Testis (tissue), 3 donors: ENCODE results near the gene TMEM107. TPM values are rescaled to one million over a fixed set of nuclear protein-coding genes. Genes with fewer than 3 reads are reported as not detected.
A peak's percentile ranks its signal among the peaks of the same experiment; 100 is the strongest.

ENCODE experiments used
- DNase-seq: peaks from one replicate; pipeline ENCODE4 v3.0.0-alpha.2; 2019
- H3K27ac ChIP-seq, 2 donors: fragments of 200-600 bp; sonication (generic); one replicate each; pipeline ENCODE4 v1.5.1; 2019
- H3K27me3 ChIP-seq: fragments of 200-600 bp; sonication (generic); one replicate; pipeline ENCODE4 v1.5.1; 2019
- H3K36me3 ChIP-seq: fragments of 200-600 bp; sonication (generic); one replicate; pipeline ENCODE4 v1.5.1; 2017; ENCODE audit warnings: low read depth; ENCODE audit errors: missing control alignments
- H3K4me1 ChIP-seq: fragments of 200-600 bp; sonication (generic); one replicate; pipeline ENCODE4 v1.5.1; 2019
- H3K4me3 ChIP-seq, 2 donors: fragments of 200-600 bp; sonication (generic); one replicate each; pipeline ENCODE4 v1.5.1; 2017 to 2019
- H3K9me3 ChIP-seq: fragments of 200-600 bp; sonication (generic); one replicate; pipeline ENCODE4 v1.5.1; 2017
- CTCF ChIP-seq, 3 experiments: fragments of 450-650 bp in 2 of 3; fragments of 200-600 bp in 1 of 3; sonication (generic) in 1 of 3; IDR thresholded peaks; one replicate each; pipeline ENCODE4 v1.5.1; 2016 to 2019; ENCODE audit warnings: antibody characterized with exemption in 3 of 3, mild to moderate bottlenecking in 2 of 3, moderate library complexity in 1 of 3
- POLR2A ChIP-seq: fragments of 450-650 bp; IDR thresholded peaks from one replicate; pipeline ENCODE4 v1.6.1; 2017; ENCODE audit warnings: antibody characterized with exemption, mild to moderate bottlenecking, moderate library complexity
- WGBS, 2 donors: methylation state at CpG; one replicate each; pipeline ENCODE4 v1.1.5; 2018; 5-methylcytosine and 5-hydroxymethylcytosine counted together
- intact Hi-C: fragments of 100-400 bp; cut with DNase I; formaldehyde crosslinking; loops from one replicate; pipeline ENCODE4 v1.15.1; 2023; ENCODE audit warnings: low total_unique reads
- polyA plus RNA-seq: library from polyadenylated mRNA; stranded (reverse); fragments of 350-450 nt; fragmentation: Illumina TruSeq; extraction: RNeasy Lipid Tissue Mini Kit (QIAGEN cat#74804); gene quantifications from one replicate; pipeline ENCODE4 v1.2.3, GENCODE V29; 2014; ENCODE audit warnings: low read depth, low replicate concordance; ENCODE audit not compliant: insufficient read depth
- total RNA-seq, 2 donors: library from RNA; depleted of rRNA; stranded (reverse); fragments of >200 nt; gene quantifications; one replicate each; pipeline ENCODE4 v1.2.3, GENCODE V29; 2016

The TMEM107 gene
- total and polyA plus RNA-seq, 3 donors from 2014 or later: 17.2 to 31.8 (median 23.2) TPM

GRCh38 chr17:8154608-8155155 is 21.5 kb downstream of the TMEM107 start:
- H3K9me3 ChIP-seq: no peaks in the 10 kb centered on the region
- H3K36me3 ChIP-seq: no peaks in the 10 kb centered on the region
- H3K4me1 ChIP-seq: peaks cover 44% of the 10 kb centered on the region
- H3K4me3 ChIP-seq: peak overlapping the region; percentile 95 to 99
- H3K27ac ChIP-seq: peak overlapping the region; percentile 99 to 100
- no peaks in the 10 kb centered on the region for H3K27me3 ChIP-seq
- DNase-seq: no peak
- intact Hi-C loops: loop anchor here (5.0 kb wide), 1 partner anchor 312 kb away; no protein-coding TSS in a partner anchor
- no peak for TF ChIP-seq CTCF (IDR thresholded peaks at IDR 0.05)
- no peak for TF ChIP-seq POLR2A
- 4 to 8% methylated on average over 11 of the region's 11 CpGs for WGBS, 2 donors

- DNase-seq: peak; percentile 99
- WGBS, 2 donors: 0 to 5% methylated on average over 16 to 22 of the region's 22 CpGs
- H3K4me1 ChIP-seq: peaks cover 42% of the 10 kb centered on the region
- peak overlapping the region; percentile 99 to 100 for H3K27ac ChIP-seq
- intact Hi-C loops: loop anchor here (5.0 kb wide), 1 partner anchor 312 kb away; no protein-coding TSS in a partner anchor
- H3K4me3 ChIP-seq: peak overlapping the region; percentile 95 to 99
- no peaks in the 10 kb centered on the region for H3K9me3 ChIP-seq
- H3K27me3 ChIP-seq: no peaks in the 10 kb centered on the region
- TF ChIP-seq CTCF (IDR thresholded peaks at IDR 0.05): peak in 1 of 3 experiments; percentile 10
- peak; percentile 78 for TF ChIP-seq POLR2A
- no peaks in the 10 kb centered on the region for H3K36me3 ChIP-seq
Measured at GRCh38 chr17:8153957-8154607, 22.1 kb downstream of the TMEM107 start.

- WGBS, 2 donors: 13 to 23% methylated on average over 13 of the region's 13 CpGs
- H3K4me3 ChIP-seq: peak overlapping the region; percentile 95 to 99
- H3K36me3 ChIP-seq: no peaks in the 10 kb centered on the region
- intact Hi-C loops: loop anchor here (5.0 kb wide), 1 partner anchor 311 kb away; no protein-coding TSS in a partner anchor
- peak; percentile 90 for DNase-seq
- peak overlapping the region; percentile 99 to 100 for H3K27ac ChIP-seq
- H3K4me1 ChIP-seq: peaks cover 41% of the 10 kb centered on the region
- no peak for TF ChIP-seq CTCF (IDR thresholded peaks at IDR 0.05)
- no peak for TF ChIP-seq POLR2A
- H3K27me3 ChIP-seq: no peaks in the 10 kb centered on the region
- no peaks in the 10 kb centered on the region for H3K9me3 ChIP-seq
Measured at GRCh38 chr17:8153525-8153956, 22.6 kb downstream of the TMEM107 start.

GRCh38 chr17:8153031-8153451 is 23.1 kb downstream of the TMEM107 start:
- 34 to 56% methylated on average over 7 of the region's 7 CpGs for WGBS, 2 donors
- intact Hi-C loops: loop anchor here (5.0 kb wide), 1 partner anchor 311 kb away; no protein-coding TSS in a partner anchor
- Histone ChIP-seq H3K9me3 (no peaks in the 10 kb centered on the region), H3K4me1 (peaks cover 41% of the 10 kb centered on the region), H3K4me3 (peak overlapping the region; percentile 73 to 99), H3K27me3 (no peaks in the 10 kb centered on the region), H3K36me3 (no peaks in the 10 kb centered on the region), H3K27ac (peak overlapping the region; percentile 99 to 100)
- no peak for DNase-seq
- no peak for TF ChIP-seq CTCF (IDR thresholded peaks at IDR 0.05)
- TF ChIP-seq POLR2A: no peak
